ENCODE measurements around the gene OGFOD3.

DNA sequence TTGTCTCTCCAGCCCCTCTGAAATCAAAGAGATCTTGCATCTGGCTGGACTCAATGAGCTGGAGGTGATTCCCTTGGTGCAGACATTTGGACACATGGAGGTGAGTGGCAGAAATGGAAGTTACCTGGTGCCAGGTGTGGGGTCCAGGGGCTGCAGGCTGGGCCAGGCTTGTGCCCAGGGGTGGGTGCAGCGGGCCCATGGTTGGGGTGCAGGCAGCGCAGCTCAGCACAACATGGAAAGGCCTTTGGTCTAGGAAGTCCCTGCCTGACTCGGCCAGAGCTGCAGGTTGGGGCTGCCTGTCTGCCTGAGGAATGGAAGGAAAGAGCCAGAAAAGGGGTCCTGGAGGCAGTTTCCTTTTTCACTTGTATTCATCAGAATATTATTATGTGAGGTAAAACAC, 10.2 kb upstream of the OGFOD3 start:
- TF ChIP-seq POLR2AphosphoS5 (IDR thresholded peaks at IDR 0.05), result no peak
- TF ChIP-seq CTCF (IDR thresholded peaks at IDR 0.05), result no peak

Measured in transverse colon (tissue), 4 donors.